HepG2 (cell line): ENCODE data around the gene SIX3. TPM values are rescaled to one million over a fixed set of nuclear protein-coding genes. Genes with fewer than 3 reads are reported as not detected.

ENCODE experiments used
- BORCS8-MEF2B ChIP-seq: sonication (generic); formaldehyde crosslinking; IDR thresholded peaks from 2 replicates; pipeline ENCODE4 v1.8.0; 2022; ENCODE audit warnings: mild to moderate bottlenecking, missing genetic modification reagents
- HDAC1 ChIP-seq: sonication (generic); formaldehyde crosslinking; IDR thresholded peaks from 2 replicates; pipeline ENCODE4 v1.5.1; 2020; ENCODE audit warnings: mild to moderate bottlenecking, missing genetic modification reagents
- HNF4A ChIP-seq: sonication (generic); formaldehyde crosslinking; IDR thresholded peaks from 2 replicates; pipeline ENCODE4 v1.4.0; 2020; ENCODE audit warnings: missing genetic modification reagents
- SALL1 ChIP-seq: sonication (generic); formaldehyde crosslinking; IDR thresholded peaks from 2 replicates; pipeline ENCODE4 v1.8.0; 2022; ENCODE audit warnings: mild to moderate bottlenecking, missing genetic modification reagents
- ZNF564 ChIP-seq: sonication (generic); formaldehyde crosslinking; IDR thresholded peaks from 2 replicates; pipeline ENCODE4 v1.8.1; 2023; ENCODE audit warnings: mild to moderate bottlenecking, missing genetic modification reagents
- polyA plus RNA-seq, 8 experiments: library from polyadenylated mRNA; depleted of rRNA in 3 of 8; stranded (reverse) in 7 of 8; unstranded in 1 of 8; fragments of >200 nt; fragmentation: Illumina TruSeq in 4 of 8; extraction: Trizol in 4 of 8; gene quantifications; 2 replicates each; pipeline versions ENCODE4 v1.2.1 to v1.2.3, GENCODE V29; 2011 to 2016; ENCODE audit warnings: low read depth in 4 of 8, missing spikeins in 1 of 8, mixed read lengths in 1 of 8; ENCODE audit not compliant: insufficient read depth in 1 of 8
- total RNA-seq, 5 experiments: library from RNA; depleted of rRNA; stranded (reverse); fragments of >200 nt; fragmentation: Illumina TruSeq; extraction: Trizol; gene quantifications; 2 replicates each; pipeline ENCODE4 v1.2.3, GENCODE V29; 2016; ENCODE audit warnings: low read depth in 1 of 5
- TF ChIP-seq, protein P1 (sequence below): sonication (generic); formaldehyde crosslinking; IDR thresholded peaks from 2 replicates; pipeline ENCODE4 v1.4.0; 2020; ENCODE audit warnings: missing genetic modification reagents, mild to moderate bottlenecking, borderline replicate concordance
- TF ChIP-seq, protein P2 (sequence below): sonication (generic); formaldehyde crosslinking; IDR thresholded peaks from 2 replicates; pipeline ENCODE4 v1.4.0; 2020; ENCODE audit warnings: missing genetic modification reagents
- TF ChIP-seq, protein P3 (sequence below): sonication (generic); formaldehyde crosslinking; IDR thresholded peaks from 2 replicates; pipeline ENCODE4 v1.5.0; 2020; ENCODE audit warnings: mild to moderate bottlenecking, missing genetic modification reagents, moderate library complexity
- TF ChIP-seq, protein P4 (sequence below): sonication (generic); formaldehyde crosslinking; IDR thresholded peaks from 2 replicates; pipeline ENCODE4 v1.4.0; 2020; ENCODE audit warnings: missing genetic modification reagents
- TF ChIP-seq, protein P5 (sequence below): IDR thresholded peaks from 2 replicates; pipeline ENCODE4 v1.4.0; 2020; ENCODE audit warnings: mild to moderate bottlenecking, missing genetic modification reagents

Gene SIX3
- total and polyA plus RNA-seq, 2 of the 13 experiments (the other 11 are each of a cell fraction or from before 2014, with no cell fraction given): not detected

DNA sequence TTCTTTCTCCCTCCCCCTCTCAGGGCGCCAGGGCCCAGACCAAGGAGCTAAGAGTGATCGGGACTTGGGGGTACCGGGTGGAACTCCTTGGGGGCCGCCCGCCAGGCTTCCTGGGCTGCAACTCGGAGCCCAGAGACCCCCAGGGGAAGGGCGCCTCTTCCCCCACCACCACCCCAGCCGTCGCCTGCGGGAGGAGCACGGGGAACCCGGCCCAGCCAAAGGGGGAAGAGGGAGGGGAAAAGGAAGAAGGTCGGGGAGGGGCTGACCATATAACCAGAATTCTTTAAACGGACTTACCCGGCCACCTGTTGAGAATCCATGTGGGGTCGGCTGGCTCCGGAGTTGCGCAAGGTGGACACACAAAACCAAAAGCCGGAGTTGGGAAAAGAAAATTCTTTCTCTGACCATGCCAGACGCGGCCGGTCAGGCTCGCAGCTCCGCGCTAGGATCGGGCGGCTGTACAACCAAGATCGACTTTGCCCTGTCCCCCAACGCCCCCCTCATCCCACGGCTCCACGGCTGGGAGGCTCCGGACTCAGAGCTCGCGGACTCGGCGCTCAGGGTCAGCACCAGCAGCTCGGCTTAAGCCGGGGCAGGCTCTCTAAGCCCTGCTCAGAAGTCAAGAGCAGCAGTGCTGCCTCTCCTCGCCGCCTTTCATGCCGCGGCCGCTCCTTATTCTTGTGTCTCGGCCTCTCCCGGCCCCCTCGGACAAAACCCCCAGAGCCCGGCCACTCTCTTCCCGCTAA, 6.3 kb upstream of the SIX3 start (continued):
- 0 out of 2 replicates have a peak, but pooled peaks have one; percentile 36 for TF ChIP-seq SALL1 (CRISPR knock-in tag)
- TF ChIP-seq HDAC1 (CRISPR knock-in tag): peak; percentile 26; the same call in 1 of the 2 replicates
- 0 out of 2 replicates have a peak, but pooled peaks have one; percentile 17 for TF ChIP-seq BORCS8-MEF2B (CRISPR knock-in tag)
- no peak for TF ChIP-seq ZNF564 (CRISPR knock-in tag)
- TF ChIP-seq, protein P1, sequence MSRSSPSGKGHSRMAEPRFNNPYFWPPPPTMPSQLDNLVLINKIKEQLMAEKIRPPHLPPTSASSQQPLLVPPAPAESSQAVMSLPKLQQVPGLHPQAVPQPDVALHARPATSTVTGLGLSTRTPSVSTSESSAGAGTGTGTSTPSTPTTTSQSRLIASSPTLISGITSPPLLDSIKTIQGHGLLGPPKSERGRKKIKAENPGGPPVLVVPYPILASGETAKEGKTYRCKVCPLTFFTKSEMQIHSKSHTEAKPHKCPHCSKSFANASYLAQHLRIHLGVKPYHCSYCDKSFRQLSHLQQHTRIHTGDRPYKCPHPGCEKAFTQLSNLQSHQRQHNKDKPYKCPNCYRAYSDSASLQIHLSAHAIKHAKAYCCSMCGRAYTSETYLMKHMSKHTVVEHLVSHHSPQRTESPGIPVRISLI (CRISPR knock-in tag): no peak
- TF ChIP-seq, protein P2, sequence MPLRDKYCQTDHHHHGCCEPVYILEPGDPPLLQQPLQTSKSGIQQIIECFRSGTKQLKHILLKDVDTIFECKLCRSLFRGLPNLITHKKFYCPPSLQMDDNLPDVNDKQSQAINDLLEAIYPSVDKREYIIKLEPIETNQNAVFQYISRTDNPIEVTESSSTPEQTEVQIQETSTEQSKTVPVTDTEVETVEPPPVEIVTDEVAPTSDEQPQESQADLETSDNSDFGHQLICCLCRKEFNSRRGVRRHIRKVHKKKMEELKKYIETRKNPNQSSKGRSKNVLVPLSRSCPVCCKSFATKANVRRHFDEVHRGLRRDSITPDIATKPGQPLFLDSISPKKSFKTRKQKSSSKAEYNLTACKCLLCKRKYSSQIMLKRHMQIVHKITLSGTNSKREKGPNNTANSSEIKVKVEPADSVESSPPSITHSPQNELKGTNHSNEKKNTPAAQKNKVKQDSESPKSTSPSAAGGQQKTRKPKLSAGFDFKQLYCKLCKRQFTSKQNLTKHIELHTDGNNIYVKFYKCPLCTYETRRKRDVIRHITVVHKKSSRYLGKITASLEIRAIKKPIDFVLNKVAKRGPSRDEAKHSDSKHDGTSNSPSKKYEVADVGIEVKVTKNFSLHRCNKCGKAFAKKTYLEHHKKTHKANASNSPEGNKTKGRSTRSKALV (CRISPR knock-in tag): no peak; the same call in 1 of the 2 replicates
- TF ChIP-seq HNF4A (CRISPR knock-in tag): peak; percentile 74
- TF ChIP-seq, protein P3, sequence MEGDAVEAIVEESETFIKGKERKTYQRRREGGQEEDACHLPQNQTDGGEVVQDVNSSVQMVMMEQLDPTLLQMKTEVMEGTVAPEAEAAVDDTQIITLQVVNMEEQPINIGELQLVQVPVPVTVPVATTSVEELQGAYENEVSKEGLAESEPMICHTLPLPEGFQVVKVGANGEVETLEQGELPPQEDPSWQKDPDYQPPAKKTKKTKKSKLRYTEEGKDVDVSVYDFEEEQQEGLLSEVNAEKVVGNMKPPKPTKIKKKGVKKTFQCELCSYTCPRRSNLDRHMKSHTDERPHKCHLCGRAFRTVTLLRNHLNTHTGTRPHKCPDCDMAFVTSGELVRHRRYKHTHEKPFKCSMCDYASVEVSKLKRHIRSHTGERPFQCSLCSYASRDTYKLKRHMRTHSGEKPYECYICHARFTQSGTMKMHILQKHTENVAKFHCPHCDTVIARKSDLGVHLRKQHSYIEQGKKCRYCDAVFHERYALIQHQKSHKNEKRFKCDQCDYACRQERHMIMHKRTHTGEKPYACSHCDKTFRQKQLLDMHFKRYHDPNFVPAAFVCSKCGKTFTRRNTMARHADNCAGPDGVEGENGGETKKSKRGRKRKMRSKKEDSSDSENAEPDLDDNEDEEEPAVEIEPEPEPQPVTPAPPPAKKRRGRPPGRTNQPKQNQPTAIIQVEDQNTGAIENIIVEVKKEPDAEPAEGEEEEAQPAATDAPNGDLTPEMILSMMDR (CRISPR knock-in tag): 0 out of 2 replicates have a peak, but pooled peaks have one; percentile 5
- TF ChIP-seq, protein P4, sequence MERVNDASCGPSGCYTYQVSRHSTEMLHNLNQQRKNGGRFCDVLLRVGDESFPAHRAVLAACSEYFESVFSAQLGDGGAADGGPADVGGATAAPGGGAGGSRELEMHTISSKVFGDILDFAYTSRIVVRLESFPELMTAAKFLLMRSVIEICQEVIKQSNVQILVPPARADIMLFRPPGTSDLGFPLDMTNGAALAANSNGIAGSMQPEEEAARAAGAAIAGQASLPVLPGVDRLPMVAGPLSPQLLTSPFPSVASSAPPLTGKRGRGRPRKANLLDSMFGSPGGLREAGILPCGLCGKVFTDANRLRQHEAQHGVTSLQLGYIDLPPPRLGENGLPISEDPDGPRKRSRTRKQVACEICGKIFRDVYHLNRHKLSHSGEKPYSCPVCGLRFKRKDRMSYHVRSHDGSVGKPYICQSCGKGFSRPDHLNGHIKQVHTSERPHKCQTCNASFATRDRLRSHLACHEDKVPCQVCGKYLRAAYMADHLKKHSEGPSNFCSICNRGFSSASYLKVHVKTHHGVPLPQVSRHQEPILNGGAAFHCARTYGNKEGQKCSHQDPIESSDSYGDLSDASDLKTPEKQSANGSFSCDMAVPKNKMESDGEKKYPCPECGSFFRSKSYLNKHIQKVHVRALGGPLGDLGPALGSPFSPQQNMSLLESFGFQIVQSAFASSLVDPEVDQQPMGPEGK: peak; percentile 46; the same call in 1 of the 2 replicates
- TF ChIP-seq, protein P5, sequence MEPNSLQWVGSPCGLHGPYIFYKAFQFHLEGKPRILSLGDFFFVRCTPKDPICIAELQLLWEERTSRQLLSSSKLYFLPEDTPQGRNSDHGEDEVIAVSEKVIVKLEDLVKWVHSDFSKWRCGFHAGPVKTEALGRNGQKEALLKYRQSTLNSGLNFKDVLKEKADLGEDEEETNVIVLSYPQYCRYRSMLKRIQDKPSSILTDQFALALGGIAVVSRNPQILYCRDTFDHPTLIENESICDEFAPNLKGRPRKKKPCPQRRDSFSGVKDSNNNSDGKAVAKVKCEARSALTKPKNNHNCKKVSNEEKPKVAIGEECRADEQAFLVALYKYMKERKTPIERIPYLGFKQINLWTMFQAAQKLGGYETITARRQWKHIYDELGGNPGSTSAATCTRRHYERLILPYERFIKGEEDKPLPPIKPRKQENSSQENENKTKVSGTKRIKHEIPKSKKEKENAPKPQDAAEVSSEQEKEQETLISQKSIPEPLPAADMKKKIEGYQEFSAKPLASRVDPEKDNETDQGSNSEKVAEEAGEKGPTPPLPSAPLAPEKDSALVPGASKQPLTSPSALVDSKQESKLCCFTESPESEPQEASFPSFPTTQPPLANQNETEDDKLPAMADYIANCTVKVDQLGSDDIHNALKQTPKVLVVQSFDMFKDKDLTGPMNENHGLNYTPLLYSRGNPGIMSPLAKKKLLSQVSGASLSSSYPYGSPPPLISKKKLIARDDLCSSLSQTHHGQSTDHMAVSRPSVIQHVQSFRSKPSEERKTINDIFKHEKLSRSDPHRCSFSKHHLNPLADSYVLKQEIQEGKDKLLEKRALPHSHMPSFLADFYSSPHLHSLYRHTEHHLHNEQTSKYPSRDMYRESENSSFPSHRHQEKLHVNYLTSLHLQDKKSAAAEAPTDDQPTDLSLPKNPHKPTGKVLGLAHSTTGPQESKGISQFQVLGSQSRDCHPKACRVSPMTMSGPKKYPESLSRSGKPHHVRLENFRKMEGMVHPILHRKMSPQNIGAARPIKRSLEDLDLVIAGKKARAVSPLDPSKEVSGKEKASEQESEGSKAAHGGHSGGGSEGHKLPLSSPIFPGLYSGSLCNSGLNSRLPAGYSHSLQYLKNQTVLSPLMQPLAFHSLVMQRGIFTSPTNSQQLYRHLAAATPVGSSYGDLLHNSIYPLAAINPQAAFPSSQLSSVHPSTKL (CRISPR knock-in tag): peak; percentile 28; the same call in 1 of the 2 replicates
